ENCODE data around the gene EXOSC2.

Gene EXOSC2

GRCh38 chr9:130703501-130703900 lies 9.9 kb downstream of the EXOSC2 start:
- Histone ChIP-seq H3K4me3 (ENCODE audit: low read depth, low read length) (no peak overlapping the region), H3K27ac (no peak overlapping the region), H3K9me3 (ENCODE audit: severe bottlenecking) (no peaks in the 10 kb centered on the region), H3K27me3 (ENCODE audit: insufficient read depth, low read depth, severe bottlenecking) (no peaks in the 10 kb centered on the region), H3K36me3 (peaks cover 90% of the 10 kb centered on the region)
- TF ChIP-seq, protein P1, sequence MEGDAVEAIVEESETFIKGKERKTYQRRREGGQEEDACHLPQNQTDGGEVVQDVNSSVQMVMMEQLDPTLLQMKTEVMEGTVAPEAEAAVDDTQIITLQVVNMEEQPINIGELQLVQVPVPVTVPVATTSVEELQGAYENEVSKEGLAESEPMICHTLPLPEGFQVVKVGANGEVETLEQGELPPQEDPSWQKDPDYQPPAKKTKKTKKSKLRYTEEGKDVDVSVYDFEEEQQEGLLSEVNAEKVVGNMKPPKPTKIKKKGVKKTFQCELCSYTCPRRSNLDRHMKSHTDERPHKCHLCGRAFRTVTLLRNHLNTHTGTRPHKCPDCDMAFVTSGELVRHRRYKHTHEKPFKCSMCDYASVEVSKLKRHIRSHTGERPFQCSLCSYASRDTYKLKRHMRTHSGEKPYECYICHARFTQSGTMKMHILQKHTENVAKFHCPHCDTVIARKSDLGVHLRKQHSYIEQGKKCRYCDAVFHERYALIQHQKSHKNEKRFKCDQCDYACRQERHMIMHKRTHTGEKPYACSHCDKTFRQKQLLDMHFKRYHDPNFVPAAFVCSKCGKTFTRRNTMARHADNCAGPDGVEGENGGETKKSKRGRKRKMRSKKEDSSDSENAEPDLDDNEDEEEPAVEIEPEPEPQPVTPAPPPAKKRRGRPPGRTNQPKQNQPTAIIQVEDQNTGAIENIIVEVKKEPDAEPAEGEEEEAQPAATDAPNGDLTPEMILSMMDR (IDR thresholded peaks at IDR 0.05; ENCODE audit: low read depth, low read length) = no peak
- no peak for DNase-seq

- Histone ChIP-seq H3K27me3 (ENCODE audit: insufficient read depth, low read depth, severe bottlenecking) (no peaks in the 10 kb centered on the region), H3K27ac (no peak overlapping the region), H3K4me3 (ENCODE audit: low read depth, low read length) (no peak overlapping the region), H3K36me3 (peaks cover 60% of the 10 kb centered on the region), H3K9me3 (ENCODE audit: severe bottlenecking) (no peaks in the 10 kb centered on the region)
- TF ChIP-seq, protein P1 (IDR thresholded peaks at IDR 0.05; ENCODE audit: low read depth, low read length) = peak; percentile 42; the same call in 1 of the 2 replicates
- DNase-seq = peak; percentile 81
Measured at GRCh38 chr9:130707225-130707976, 13.8 kb downstream of the EXOSC2 start.

DNA sequence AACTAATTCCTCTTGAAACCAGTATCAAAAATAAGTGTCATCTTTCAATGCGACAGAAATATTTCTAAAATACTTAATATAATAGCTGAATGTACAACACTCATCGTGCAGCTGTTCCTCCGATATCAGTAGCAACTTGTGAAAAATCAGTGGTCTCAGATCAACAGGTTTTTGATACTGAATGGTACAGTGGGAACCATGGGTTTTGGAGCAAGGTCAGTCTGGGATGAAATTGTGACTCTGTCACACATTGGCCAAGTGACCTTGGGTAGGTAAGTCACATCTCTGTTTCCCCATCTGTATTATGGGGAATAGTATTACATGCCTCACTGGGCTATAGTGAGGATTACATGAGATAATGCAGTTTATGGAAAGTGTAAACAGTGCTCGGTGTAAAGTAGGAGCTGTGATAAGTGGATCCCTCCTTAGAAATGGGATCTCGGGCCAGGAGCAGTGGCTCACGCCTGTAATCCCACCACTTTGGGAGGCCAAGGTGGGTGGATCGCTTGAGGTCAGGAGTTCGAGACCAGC lies 17.3 kb downstream of the EXOSC2 start:
- no peak overlapping the region for H3K4me3 ChIP-seq (ENCODE audit: low read depth, low read length)
- no peaks in the 10 kb centered on the region for H3K9me3 ChIP-seq (ENCODE audit: severe bottlenecking)
- no peaks in the 10 kb centered on the region for H3K27me3 ChIP-seq (ENCODE audit: insufficient read depth, low read depth, severe bottlenecking)
- peaks cover 31% of the 10 kb centered on the region for H3K36me3 ChIP-seq
- TF ChIP-seq, protein P1 (IDR thresholded peaks at IDR 0.05; ENCODE audit: low read depth, low read length) = no peak
- no peak overlapping the region for H3K27ac ChIP-seq
- DNase-seq = no peak

- TF ChIP-seq, protein P1 (IDR thresholded peaks at IDR 0.05; ENCODE audit: low read depth, low read length) = no peak
- no peak for DNase-seq
Measured at GRCh38 chr9:130711469-130711868, 17.9 kb downstream of the EXOSC2 start.

DNA sequence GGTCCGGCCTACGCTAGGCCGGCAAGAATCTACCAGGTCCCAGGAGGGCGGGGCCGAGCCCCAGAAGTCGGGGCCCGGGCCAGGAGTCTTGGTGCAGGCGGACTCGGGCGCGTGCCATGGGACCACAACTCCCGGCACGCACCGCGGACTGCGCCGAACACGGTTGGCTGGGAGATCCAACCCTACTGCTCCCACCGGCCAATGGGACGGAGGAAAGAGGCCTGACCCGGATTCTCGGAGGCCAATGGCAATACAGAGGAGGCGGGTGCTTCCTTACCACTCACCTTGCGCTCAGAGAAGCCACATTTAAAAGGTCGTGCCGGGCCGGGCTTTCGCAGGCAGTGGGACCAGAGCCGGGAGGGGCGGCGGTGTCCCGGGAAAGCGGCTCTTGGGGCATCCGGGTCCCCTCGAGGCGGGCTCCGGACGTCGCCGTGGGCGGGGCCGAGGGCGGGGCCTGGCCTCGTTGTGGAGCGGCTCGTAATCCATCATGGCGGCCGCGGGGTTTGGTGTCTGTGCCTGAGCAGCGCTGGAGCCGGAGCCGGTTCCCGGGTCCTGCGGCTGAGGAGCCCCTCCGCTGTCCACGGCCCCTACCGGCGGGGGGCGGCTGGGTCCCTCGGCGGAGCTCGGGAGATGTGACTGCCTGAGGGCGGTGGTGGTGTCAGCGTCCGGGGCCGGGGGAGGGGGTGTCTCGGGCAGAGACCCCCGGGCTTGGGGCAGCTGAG lies 19.1 kb downstream of the EXOSC2 start:
- H3K36me3 ChIP-seq = peaks cover 22% of the 10 kb centered on the region
- DNase-seq = peak; percentile 99
- peak overlapping the region; percentile 100 for H3K27ac ChIP-seq
- TF ChIP-seq, protein P1 (IDR thresholded peaks at IDR 0.05; ENCODE audit: low read depth, low read length) = no peak
- peak overlapping the region; percentile 85 for H3K4me3 ChIP-seq (ENCODE audit: low read depth, low read length)
- H3K9me3 ChIP-seq (ENCODE audit: severe bottlenecking) = no peaks in the 10 kb centered on the region
- no peaks in the 10 kb centered on the region for H3K27me3 ChIP-seq (ENCODE audit: insufficient read depth, low read depth, severe bottlenecking)

More at GRCh38 chr9:130711469-130711868, 17.9 kb downstream of the EXOSC2 start:
- Histone ChIP-seq H3K4me3 (ENCODE audit: low read depth, low read length) (no peak overlapping the region), H3K27me3 (ENCODE audit: insufficient read depth, low read depth, severe bottlenecking) (no peaks in the 10 kb centered on the region), H3K9me3 (ENCODE audit: severe bottlenecking) (no peaks in the 10 kb centered on the region), H3K27ac (no peak overlapping the region), H3K36me3 (peaks cover 27% of the 10 kb centered on the region)

All from WERI-Rb-1 (cell line).